ENCODE results near the gene LILRB4.

The LILRB4 gene

GRCh38 chr19:54653181-54653809, 9.5 kb upstream of the LILRB4 start:
- TF ChIP-seq TAF1 (IDR thresholded peaks at IDR 0.05; ENCODE audit: borderline replicate concordance, insufficient read depth, low read length) (no peak), REST (IDR thresholded peaks at IDR 0.05; ENCODE audit: insufficient read depth in 1 of 2, low read depth in 2 of 2, low read length in 2 of 2) (no peak), FOXP2 (optimal IDR thresholded peaks at IDR 0.05; ENCODE audit: borderline replicate concordance, extremely low read depth, extremely low read length, insufficient read depth) (no peak), SIN3A (IDR thresholded peaks at IDR 0.05; ENCODE audit: borderline replicate concordance, insufficient read depth, low read length) (no peak)

- TF ChIP-seq REST (IDR thresholded peaks at IDR 0.05; ENCODE audit: insufficient read depth in 1 of 2, low read depth in 2 of 2, low read length in 2 of 2): no peak
- no peak for TF ChIP-seq SIN3A (IDR thresholded peaks at IDR 0.05; ENCODE audit: borderline replicate concordance, insufficient read depth, low read length)
- no peak for TF ChIP-seq TAF1 (IDR thresholded peaks at IDR 0.05; ENCODE audit: borderline replicate concordance, insufficient read depth, low read length)
- TF ChIP-seq FOXP2 (optimal IDR thresholded peaks at IDR 0.05; ENCODE audit: borderline replicate concordance, extremely low read depth, extremely low read length, insufficient read depth): no peak
- TF ChIP-seq POLR2AphosphoS5 (IDR thresholded peaks at IDR 0.05; ENCODE audit: low read depth, low read length): no peak
Observed at GRCh38 chr19:54654447-54655321, 8.1 kb upstream of the LILRB4 start.

- no peak for TF ChIP-seq REST (IDR thresholded peaks at IDR 0.05; ENCODE audit: insufficient read depth in 1 of 2, low read depth in 2 of 2, low read length in 2 of 2)
- TF ChIP-seq SIN3A (IDR thresholded peaks at IDR 0.05; ENCODE audit: borderline replicate concordance, insufficient read depth, low read length): no peak
- no peak for TF ChIP-seq POLR2AphosphoS5 (IDR thresholded peaks at IDR 0.05; ENCODE audit: low read depth, low read length)
Observed at GRCh38 chr19:54659300-54659699, 3.5 kb upstream of the LILRB4 start.

GRCh38 chr19:54660306-54660705, 2.5 kb upstream of the LILRB4 start:
- TF ChIP-seq POLR2AphosphoS5 (IDR thresholded peaks at IDR 0.05; ENCODE audit: low read depth, low read length): no peak
- no peak for TF ChIP-seq TAF1 (IDR thresholded peaks at IDR 0.05; ENCODE audit: borderline replicate concordance, insufficient read depth, low read length)
- TF ChIP-seq REST (IDR thresholded peaks at IDR 0.05; ENCODE audit: insufficient read depth in 1 of 2, low read depth in 2 of 2, low read length in 2 of 2): no peak
- no peak for TF ChIP-seq FOXP2 (optimal IDR thresholded peaks at IDR 0.05; ENCODE audit: borderline replicate concordance, extremely low read depth, extremely low read length, insufficient read depth)
- TF ChIP-seq SIN3A (IDR thresholded peaks at IDR 0.05; ENCODE audit: borderline replicate concordance, insufficient read depth, low read length): no peak

Data from PFSK-1 (cell line).